Right lobe of liver (tissue), 6 donors: Measurements from ENCODE around the gene SPPL3. TPM values are rescaled to one million over a fixed set of nuclear protein-coding genes. Genes with fewer than 3 reads are reported as not detected.

ENCODE experiments used
- ATAC-seq, 4 donors: fragments of 200-7000 bp; cut with Tn5 transposase; one replicate each; pipeline ENCODE4 v1.9.1; 2020; ENCODE audit warnings: mild to moderate bottlenecking in 4 of 4, moderate library complexity in 4 of 4
- DNase-seq, 3 donors: peaks; one replicate each; pipeline ENCODE4 v3.0.0-alpha.2; 2020
- H3K27ac ChIP-seq, 3 donors: fragments of 200-600 bp; one replicate each; pipeline ENCODE4 v1.8.0; 2022
- H3K27me3 ChIP-seq, 2 donors: fragments of 200-600 bp; one replicate each; pipeline ENCODE4 v1.8.0; 2022
- H3K36me3 ChIP-seq, 4 donors: fragments of 200-600 bp; sonication (generic) in 1 of 4; one replicate each; pipeline versions ENCODE4 v1.5.1 to v1.8.0; 2017 to 2022; ENCODE audit warnings: control low read depth in 1 of 4
- H3K4me1 ChIP-seq, 4 donors: fragments of 200-600 bp; sonication (generic) in 1 of 4; one replicate each; pipeline versions ENCODE4 v1.5.1 to v1.8.0; 2017 to 2022; ENCODE audit warnings: control low read depth in 1 of 4
- H3K4me3 ChIP-seq, 3 donors: fragments of 200-600 bp; one replicate each; pipeline ENCODE4 v1.8.0; 2022
- H3K9me3 ChIP-seq, 4 donors: fragments of 200-600 bp; sonication (generic) in 1 of 4; one replicate each; pipeline versions ENCODE4 v1.5.1 to v1.8.0; 2017 to 2022; ENCODE audit warnings: control low read depth in 1 of 4
- CTCF ChIP-seq, 4 donors: fragments of 200-600 bp in 3 of 4; fragments of 450-650 bp in 1 of 4; IDR thresholded peaks; one replicate each; pipeline versions ENCODE4 v1.5.1 to v1.8.0; 2016 to 2022; ENCODE audit warnings: antibody characterized with exemption in 4 of 4, mild to moderate bottlenecking in 2 of 4
- POLR2A ChIP-seq: fragments of 450-650 bp; IDR thresholded peaks from one replicate; pipeline ENCODE4 v1.6.1; 2017; ENCODE audit warnings: antibody characterized with exemption, mild to moderate bottlenecking
- whole genome bisulfite sequencing: methylation state at CpG from one replicate; pipeline ENCODE4 v1.1.6; 2018; ENCODE audit warnings: low coverage, low lambda C conversion rate; ENCODE audit not compliant: insufficient coverage; ENCODE audit errors: missing lambda C conversion rate; 5-methylcytosine and 5-hydroxymethylcytosine counted together
- intact Hi-C, 2 donors: fragments of 100-400 bp; cut with DNase I; formaldehyde crosslinking; loops; one replicate each; pipeline versions ENCODE4 v1.11.2 to v1.14.1; 2022
- total RNA-seq, 6 experiments: library from RNA; depleted of rRNA in 2 of 6; stranded (reverse); fragments of >200 nt in 2 of 6; fragmentation: NEBNext Ultra II Directional in 3 of 6; extraction: Animal tissue kit (Norgen Biotek cat#: 25700) in 3 of 6; gene quantifications; one replicate each; pipeline versions ENCODE4 v1.1.0 to v1.2.4, GENCODE V29; 2016 to 2023
- donor health status: DM: no; HTN: yes; CAD: no.
- donor health status: DM: no; HTN: no; CAD: no.
- donor health status: DM: no; HTN: no; CAD: no.
- donor health status: DM: no; HTN: yes; CAD: no.
- donor health status: DM: no; HTN: yes; CAD: no.

SPPL3 gene
- total RNA-seq, 6 experiments from 2014 or later: 10.7 to 26.6 (median 16.9) TPM

- no peak for DNase-seq
- no peaks in the 10 kb centered on the region for H3K4me1 ChIP-seq
- H3K4me3 ChIP-seq: no peak overlapping the region
- peaks cover 0 to 4% (median 0%) of the 10 kb centered on the region in 4 donors for H3K9me3 ChIP-seq
- WGBS: 66% methylated on average over 3 of the region's 4 CpGs
- no peaks in the 10 kb centered on the region for H3K27me3 ChIP-seq
- ATAC-seq: no peak
- peaks cover 0 to 4% (median 0%) of the 10 kb centered on the region in 4 donors for H3K36me3 ChIP-seq
- TF ChIP-seq CTCF (IDR thresholded peaks at IDR 0.05) (no peak), POLR2A (no peak)
- intact Hi-C loops: no loop called here
- H3K27ac ChIP-seq: no peak overlapping the region
Observed at GRCh38 chr12:120757226-120757742, 146.9 kb downstream of the SPPL3 start.

DNA sequence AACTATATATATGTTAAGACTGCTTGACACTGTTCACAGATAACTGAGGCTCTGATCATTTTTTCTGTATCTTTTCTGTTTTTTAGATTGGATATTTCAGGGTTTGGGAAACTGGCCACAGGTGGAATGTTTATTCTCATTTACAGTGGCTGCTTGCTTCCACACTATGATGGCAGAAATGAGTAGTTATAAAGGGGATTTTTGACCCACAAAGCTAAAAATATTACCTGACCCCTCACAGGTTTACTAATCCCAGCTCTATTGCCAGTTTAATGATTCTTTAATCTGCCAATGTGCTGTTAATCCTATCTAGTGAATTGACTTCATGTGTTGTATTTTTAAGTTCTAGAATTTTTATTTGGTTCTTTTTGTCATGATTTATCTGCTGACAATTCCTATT, 148.9 kb downstream of the SPPL3 start:
- no peak for DNase-seq
- no peaks in the 10 kb centered on the region for H3K4me1 ChIP-seq
- TF ChIP-seq CTCF (IDR thresholded peaks at IDR 0.05): no peak
- no peak for TF ChIP-seq POLR2A
- intact Hi-C loops: no loop called here
- no peaks in the 10 kb centered on the region for H3K27me3 ChIP-seq
- no peak overlapping the region for H3K4me3 ChIP-seq
- H3K27ac ChIP-seq: no peak overlapping the region
- no peaks in the 10 kb centered on the region for H3K36me3 ChIP-seq
- H3K9me3 ChIP-seq: peaks cover 0 to 4% (median 0%) of the 10 kb centered on the region in 4 donors
- ATAC-seq: no peak

DNA sequence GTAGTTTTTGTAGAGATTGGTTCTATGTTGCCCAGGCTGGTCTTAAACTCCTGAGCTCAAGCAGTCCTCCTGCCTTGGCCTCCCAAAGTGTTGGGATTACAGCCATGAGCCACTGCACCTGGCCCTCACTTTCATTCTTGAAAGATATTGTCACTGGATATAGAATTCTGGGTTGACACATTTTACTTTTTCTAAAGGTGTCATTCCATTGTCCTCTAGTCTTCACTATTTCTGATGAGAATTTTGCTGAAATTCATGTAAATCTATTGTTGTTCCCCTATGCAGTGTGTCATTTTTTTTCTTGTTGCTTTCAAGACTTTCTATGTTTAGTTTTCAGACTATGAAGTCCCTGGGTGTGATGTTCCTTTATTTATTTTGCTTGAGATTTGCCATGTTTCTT, 149.4 kb downstream of the SPPL3 start:
- no peak overlapping the region for H3K4me3 ChIP-seq
- intact Hi-C loops: no loop called here
- TF ChIP-seq POLR2A (no peak), CTCF (IDR thresholded peaks at IDR 0.05) (no peak)
- no peak for ATAC-seq
- DNase-seq: no peak
- H3K36me3 ChIP-seq: no peaks in the 10 kb centered on the region
- no peaks in the 10 kb centered on the region for H3K27me3 ChIP-seq
- no peaks in the 10 kb centered on the region for H3K4me1 ChIP-seq
- peaks cover 0 to 4% (median 0%) of the 10 kb centered on the region in 4 donors for H3K9me3 ChIP-seq
- no peak overlapping the region for H3K27ac ChIP-seq

GRCh38 chr12:120751389-120751788, 152.8 kb downstream of the SPPL3 start:
- TF ChIP-seq CTCF (IDR thresholded peaks at IDR 0.05) (no peak), POLR2A (no peak)
- ATAC-seq (no peak), DNase-seq (no peak)
- Histone ChIP-seq H3K27ac (no peak overlapping the region), H3K9me3 (peaks cover 0 to 4% (median 0%) of the 10 kb centered on the region in 4 donors), H3K36me3 (no peaks in the 10 kb centered on the region), H3K4me3 (no peak overlapping the region), H3K4me1 (no peaks in the 10 kb centered on the region), H3K27me3 (no peaks in the 10 kb centered on the region)
- intact Hi-C loops: no loop called here
- 94% methylated on average over 5 of the region's 9 CpGs for WGBS

GRCh38 chr12:120750806-120751205, 153.4 kb downstream of the SPPL3 start:
- WGBS: 84% methylated on average over 4 of the region's 5 CpGs
- H3K36me3 ChIP-seq: no peaks in the 10 kb centered on the region

More at GRCh38 chr12:120750806-120751205, 153.4 kb downstream of the SPPL3 start:
- DNase-seq (no peak), ATAC-seq (no peak)
- peaks cover 0 to 4% (median 0%) of the 10 kb centered on the region in 4 donors for H3K9me3 ChIP-seq
- no peak overlapping the region for H3K27ac ChIP-seq
- intact Hi-C loops: no loop called here
- TF ChIP-seq POLR2A (no peak), CTCF (IDR thresholded peaks at IDR 0.05) (no peak)
- H3K27me3 ChIP-seq: no peaks in the 10 kb centered on the region
- no peaks in the 10 kb centered on the region for H3K4me1 ChIP-seq
- H3K4me3 ChIP-seq: no peak overlapping the region
